ENCODE results near the gene DIP2C.

The DIP2C gene

DNA sequence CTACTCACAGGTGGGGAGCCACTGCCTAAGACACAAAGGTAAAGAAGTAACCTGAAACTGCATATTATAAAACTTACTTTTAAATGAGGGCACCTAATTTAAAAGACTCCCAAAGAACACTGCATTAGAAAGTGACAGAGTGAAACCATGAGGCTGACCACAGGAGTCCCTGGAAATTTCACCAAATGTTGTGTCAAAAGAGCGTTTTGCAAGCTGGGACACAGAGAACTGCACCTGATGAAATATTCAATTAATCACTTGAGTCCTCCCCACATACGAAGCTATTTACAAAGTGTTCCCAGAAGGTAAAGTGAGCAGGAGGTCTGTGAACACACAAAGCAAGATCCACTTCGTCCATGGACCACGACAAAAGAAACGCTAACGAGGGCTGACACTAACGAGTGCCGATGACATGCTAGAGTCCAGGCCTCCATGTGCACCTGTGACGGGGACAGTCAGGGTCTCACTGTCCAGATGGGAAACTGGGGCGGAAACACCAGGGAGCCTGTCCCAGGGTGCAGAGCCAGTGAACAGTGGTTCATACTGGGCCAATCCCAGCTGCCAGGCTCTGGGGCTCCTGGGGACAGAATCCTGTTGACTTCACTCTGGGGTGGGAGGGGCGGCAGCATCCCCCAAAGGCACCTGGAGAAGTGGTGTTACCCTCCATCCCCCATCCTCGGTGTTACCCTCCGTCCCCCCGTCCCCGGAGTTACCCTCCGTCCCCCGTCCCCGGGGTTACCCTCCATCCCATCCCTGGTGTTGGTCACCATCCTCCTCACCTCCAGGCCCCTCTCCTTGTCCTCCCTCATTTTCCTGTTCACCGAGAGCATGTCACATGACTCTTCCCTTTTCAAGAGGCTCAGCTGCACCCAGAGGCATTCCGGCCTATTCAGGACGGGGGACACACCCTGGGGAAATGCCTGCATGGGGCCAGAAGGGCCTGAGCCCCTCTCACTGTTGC, 63.4 kb downstream of the DIP2C start:
- no peak for DNase-seq (ENCODE audit: low spot score)

DNA sequence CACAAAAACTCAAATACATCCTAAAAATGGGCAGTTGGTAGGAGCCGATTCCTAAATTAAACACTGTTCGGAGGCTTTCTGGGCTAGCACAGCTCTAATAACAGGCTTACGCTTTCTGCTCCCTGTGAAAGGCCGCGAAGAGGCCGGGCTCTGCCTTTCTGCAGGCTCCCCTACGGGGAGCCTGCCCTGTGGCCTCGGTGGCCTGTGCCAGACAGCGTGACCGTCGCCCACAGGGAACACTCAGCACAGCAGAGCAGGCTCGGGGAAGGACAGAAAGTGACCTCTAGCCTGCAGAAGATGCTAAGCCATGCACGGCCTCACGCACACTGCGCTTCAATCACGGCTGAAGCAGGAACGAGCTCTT, 64.2 kb downstream of the DIP2C start:
- no peak for DNase-seq (ENCODE audit: low spot score)

DNA sequence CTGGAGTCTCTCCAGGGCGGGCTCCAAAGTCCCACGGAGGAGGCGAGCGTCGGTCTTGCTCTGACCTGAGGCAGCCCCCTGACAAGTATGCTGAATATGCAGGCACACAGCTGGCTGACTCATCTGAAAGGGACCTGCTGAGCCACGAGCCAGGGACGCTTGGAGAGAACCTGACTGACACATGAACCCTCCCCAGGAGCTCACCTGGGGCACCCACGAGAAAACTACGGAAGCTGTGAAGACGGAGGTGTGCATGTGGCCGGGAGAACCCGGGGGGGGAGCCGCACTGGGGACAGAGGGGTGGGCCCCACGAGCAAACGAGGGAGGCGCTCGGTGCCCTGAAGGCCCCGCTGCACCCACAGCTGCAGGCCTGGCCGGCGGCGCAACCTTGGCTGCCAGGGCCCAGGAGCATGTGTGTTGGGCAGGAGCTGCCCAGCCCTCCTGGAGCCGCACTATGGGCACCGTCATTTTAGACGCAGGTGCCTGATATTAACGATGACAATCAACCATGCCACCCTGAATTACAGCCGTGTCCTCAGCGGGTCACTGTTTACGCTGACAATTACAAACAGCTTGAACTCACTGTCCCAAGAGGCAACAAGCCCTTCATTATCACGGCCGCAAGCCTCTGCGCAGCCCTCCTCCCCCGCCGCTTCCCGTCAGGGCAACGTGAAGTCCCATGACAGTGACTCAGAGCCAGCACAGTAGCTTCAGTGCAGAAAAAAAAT, 64.7 kb downstream of the DIP2C start:
- peak; percentile 62 for DNase-seq (ENCODE audit: low spot score)

DNA sequence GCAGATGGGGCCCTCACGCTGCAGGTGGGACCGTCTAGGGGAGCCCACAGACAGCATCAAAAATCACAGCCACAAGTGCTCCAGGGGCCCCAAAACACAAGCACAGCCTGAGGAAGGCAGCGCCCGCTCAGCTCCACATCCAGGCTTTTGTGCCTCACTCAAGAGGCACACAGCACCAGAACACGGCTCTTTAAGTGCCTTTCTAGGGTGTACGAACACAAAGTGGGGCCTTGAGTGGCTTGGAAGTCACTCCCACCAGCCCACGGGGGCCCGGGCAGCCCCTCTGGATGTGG, 65.2 kb downstream of the DIP2C start:
- no peak for DNase-seq (ENCODE audit: low spot score)

- DNase-seq (ENCODE audit: low spot score) = no peak
These were observed 65.8 kb downstream of the DIP2C start for GRCh38 chr10:623477-624311.

DNA sequence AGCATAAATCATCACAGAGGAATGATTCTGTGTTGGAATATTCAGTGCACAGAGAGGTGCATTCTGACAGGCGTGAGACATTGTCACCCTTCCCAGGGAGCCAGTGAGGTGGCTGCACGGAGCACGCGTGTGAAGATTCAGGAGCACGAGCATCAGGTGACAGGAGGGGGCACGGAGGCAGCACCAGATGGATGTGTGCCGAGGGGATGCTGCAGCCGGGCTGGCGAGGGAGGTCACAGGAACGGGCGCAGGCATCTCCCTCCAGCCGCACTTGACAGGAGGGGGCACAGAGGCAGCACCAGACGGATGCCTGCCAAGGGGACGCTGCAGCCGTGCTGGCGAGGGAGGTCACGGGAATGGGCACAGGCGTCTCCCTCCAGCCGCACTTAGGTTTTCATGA, 66.5 kb downstream of the DIP2C start:
- DNase-seq (ENCODE audit: low spot score) = no peak

DNA sequence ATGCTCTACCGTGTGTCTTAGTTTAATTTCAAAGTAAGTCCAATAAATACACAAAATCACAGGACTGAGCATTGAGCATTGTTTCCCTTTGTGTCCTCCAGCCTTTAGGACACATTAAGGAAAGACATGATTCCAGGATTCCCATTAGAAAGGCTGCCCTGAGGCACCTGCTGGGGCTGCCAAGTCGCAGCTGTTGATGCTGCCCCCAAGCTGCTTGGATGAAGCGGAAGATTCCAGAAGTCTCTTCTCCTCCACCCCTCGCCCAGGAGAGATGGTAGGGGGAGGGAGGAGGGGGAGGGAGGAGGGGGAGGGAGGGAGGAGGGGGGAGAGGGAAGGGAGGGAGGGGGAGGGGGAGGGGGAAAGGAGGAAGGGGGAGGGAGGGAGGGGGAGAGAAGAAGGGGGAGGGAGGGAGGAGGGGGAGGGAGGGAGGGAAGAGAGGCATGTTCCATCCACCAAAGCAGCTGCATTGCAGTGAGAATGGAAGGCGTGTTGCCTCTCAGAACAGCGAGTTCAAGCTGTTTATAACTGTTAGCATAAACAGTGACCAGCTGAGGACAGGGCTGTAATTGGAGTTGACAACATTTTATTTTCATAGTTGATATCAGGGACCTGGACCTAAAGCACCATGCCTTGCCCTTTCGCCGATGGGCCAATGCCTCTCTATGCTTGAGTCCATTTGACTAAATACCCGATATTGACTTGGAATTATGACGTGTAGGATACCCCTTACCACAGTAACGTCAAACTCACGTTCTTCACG, 67.3 kb downstream of the DIP2C start:
- DNase-seq (ENCODE audit: low spot score) = no peak

GRCh38 chr10:621513-621912, 68.0 kb downstream of the DIP2C start:
- DNase-seq (ENCODE audit: low spot score) = no peak

GRCh38 chr10:620971-621370, 68.5 kb downstream of the DIP2C start:
- no peak for DNase-seq (ENCODE audit: low spot score)

GRCh38 chr10:620417-620816, 69.1 kb downstream of the DIP2C start:
- DNase-seq (ENCODE audit: low spot score) = no peak

DNA sequence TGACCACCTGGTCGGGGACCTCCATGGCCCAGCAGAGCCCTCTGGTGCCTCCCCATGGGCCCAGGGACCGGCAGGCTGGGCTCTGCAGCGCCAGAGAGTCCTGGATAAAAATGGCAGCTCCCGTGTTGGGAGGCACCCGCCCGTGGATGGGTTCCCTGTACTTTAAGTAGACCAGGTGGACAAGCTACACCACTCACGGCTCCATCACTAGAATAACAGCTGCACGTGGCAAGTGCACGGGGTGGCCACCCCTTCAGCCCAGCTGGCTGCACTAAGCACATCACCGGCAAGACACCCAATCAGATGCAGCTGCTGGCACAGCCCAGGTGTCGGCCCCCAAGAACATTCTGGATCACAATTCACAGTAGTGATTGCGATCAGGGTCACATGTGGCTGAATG, 69.8 kb downstream of the DIP2C start:
- no peak for DNase-seq (ENCODE audit: low spot score)

DNA sequence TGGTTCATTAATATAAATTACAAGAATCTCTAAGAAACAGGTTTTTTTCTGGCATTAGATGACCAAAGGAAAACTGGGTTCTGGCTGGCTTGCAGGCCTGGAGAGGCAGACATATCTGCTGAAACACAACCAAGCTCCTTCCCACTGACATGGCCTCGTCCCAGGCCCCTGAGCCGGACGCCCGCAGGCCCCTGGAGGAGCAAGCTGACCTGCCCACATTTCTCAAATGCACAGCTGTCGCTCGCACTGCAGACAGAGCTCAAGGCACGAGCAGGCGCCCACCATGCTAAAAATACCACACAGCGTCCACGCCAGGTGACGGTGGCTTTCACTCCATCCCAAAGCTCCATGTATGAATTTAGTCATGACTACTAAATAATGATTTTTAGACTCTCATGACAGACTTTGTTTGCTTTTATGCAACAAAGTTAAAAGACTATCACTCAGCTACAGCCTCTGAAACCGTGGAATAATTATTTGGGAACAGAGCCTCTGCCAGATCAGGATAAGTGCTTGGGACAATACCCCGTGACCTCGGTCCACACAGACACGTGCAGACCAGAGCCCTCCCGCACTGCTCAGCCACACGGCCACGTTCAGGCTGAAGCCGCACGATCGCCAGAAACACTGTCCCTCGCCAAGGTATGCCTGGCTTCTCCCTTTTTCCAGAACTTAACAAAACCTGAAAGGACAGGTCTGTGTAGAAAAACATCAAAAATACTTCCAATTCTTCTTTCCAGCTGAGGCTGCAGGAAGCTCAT, 71.1 kb downstream of the DIP2C start:
- no peak for DNase-seq (ENCODE audit: low spot score)

DNA sequence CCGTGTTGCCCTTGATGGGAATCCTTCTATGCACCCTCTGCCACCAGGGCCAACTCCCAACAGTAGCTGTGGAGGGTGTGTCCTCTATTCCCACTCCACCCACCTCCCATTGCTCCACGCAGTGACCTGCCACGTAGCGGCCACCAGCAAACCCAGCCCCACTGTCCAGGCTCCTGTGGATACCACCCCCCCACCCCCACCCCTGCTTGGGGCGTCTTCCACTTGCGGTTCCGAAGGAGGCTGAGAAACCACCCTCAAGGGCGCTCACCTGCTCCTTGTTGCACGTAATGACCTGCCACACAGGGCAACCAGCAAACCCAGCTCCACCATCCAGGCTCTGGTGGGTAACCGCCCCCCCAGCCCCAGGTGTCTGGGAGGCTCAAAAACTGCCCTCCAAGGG, 72.0 kb downstream of the DIP2C start:
- no peak for DNase-seq (ENCODE audit: low spot score)

DNA sequence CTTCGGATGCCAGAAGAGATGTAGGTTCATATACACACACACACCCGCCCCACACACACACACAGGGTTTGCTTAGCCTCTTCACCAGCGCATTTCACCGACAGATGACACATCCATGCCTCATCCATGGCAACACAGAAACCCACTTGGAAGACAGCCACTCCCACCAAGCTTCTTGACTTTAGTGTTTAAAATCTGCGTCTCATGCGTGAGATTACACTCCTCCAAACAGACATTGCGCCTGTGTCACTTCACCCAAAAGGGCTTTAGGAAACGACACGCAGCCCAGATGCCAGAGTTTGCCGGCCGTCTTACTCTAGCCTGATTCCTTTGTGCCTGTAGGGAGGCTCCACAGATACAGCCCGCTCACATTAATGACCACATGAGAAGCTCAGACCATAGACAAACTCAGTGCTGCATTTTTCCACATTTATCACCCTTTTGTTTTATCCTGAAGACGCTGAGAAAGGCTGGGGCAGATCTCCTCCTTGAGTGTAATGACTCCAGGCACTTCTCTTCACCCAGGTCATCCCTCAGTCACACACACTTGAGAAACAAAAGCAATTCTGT, 73.8 kb downstream of the DIP2C start:
- DNase-seq (ENCODE audit: low spot score) = no peak

GRCh38 chr10:614790-615582, 74.5 kb downstream of the DIP2C start:
- no peak for DNase-seq (ENCODE audit: low spot score)

GRCh38 chr10:614139-614711, 75.2 kb downstream of the DIP2C start:
- no peak for DNase-seq (ENCODE audit: low spot score)

GRCh38 chr10:613271-614138, 76.0 kb downstream of the DIP2C start:
- DNase-seq (ENCODE audit: low spot score) = no peak

DNA sequence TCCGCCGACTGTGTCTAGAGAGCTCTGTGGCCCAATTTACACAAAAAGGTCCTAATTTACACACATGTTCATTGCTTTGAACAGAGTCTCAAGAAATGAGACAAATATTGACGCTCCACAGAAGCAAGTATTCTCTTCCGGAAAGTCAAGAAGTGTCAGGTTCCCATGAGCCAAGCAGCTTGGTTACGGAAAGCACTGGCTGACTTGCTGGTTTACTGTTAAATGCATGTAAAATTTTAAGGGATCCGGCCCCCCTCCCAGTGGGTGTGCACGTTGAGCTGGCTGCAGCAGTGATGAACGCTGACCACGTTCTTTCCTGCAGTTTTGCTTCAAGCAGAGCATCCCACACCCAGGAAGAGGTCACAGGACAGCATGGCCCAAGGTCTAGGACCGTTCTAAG, 76.8 kb downstream of the DIP2C start:
- no peak for DNase-seq (ENCODE audit: low spot score)
